Loucy (cell line): ENCODE data around the gene MFN2.
"Not testable (repeated sequence)": the region's sequence is repeated elsewhere in the genome, so short reads cannot be mapped to it uniquely, and the experiment has no call there.

ENCODE experiments used
- H2AFZ ChIP-seq: fragments of 200-600 bp; sonication (generic); 2 replicates; pipeline ENCODE4 v1.6.0; 2016; ENCODE audit warnings: antibody characterized with exemption, mild to moderate bottlenecking, low read length, moderate library complexity
- H3F3A ChIP-seq: fragments of 200-600 bp; 2 replicates; pipeline ENCODE4 v1.6.0; 2016; ENCODE audit warnings: antibody characterized with exemption, low read depth, mild to moderate bottlenecking
- H3K27me3 ChIP-seq: fragments of 200-600 bp; sonication (generic); 2 replicates; pipeline ENCODE4 v1.6.1; 2014; ENCODE audit warnings: low read length, mild to moderate bottlenecking; ENCODE audit not compliant: insufficient read depth, poor library complexity, severe bottlenecking
- H3K36me3 ChIP-seq: fragments of 200-600 bp; sonication (generic); 2 replicates; pipeline ENCODE4 v1.6.1; 2016; ENCODE audit warnings: low read length; ENCODE audit not compliant: insufficient read depth
- H3K4me1 ChIP-seq: fragments of 200-600 bp; sonication (generic); 2 replicates; pipeline ENCODE4 v1.5.1; 2014; ENCODE audit warnings: low read length, mild to moderate bottlenecking; ENCODE audit not compliant: insufficient read depth, poor library complexity, severe bottlenecking
- H3K4me2 ChIP-seq: fragments of 200-600 bp; sonication (generic); 2 replicates; pipeline ENCODE4 v1.6.0; 2014; ENCODE audit warnings: antibody characterized with exemption, low read length, low read depth, mild to moderate bottlenecking; ENCODE audit not compliant: poor library complexity, severe bottlenecking
- H3K4me3 ChIP-seq: fragments of 200-600 bp; sonication (generic); 2 replicates; pipeline ENCODE4 v1.5.1; 2014; ENCODE audit warnings: low read length, mild to moderate bottlenecking, mixed read lengths; ENCODE audit not compliant: poor library complexity, severe bottlenecking
- H3K79me2 ChIP-seq: fragments of 200-600 bp; sonication (generic); 2 replicates; pipeline ENCODE4 v1.6.1; 2014; ENCODE audit warnings: low read length; ENCODE audit not compliant: insufficient read depth
- H3K9ac ChIP-seq: fragments of 200-600 bp; sonication (generic); 2 replicates; pipeline ENCODE4 v1.6.0; 2014; ENCODE audit warnings: mild to moderate bottlenecking, low read depth, low read length, moderate library complexity; ENCODE audit not compliant: poor library complexity, severe bottlenecking
- H3K9me2 ChIP-seq: fragments of 200-600 bp; sonication (generic); replicated peaks from 2 replicates; pipeline ENCODE4 v1.6.1; 2016; ENCODE audit warnings: low read depth, low read length, mixed read lengths
- H3K9me3 ChIP-seq: fragments of 200-600 bp; sonication (generic); 2 replicates; pipeline ENCODE4 v1.6.1; 2014; ENCODE audit warnings: mild to moderate bottlenecking, antibody characterized with exemption, low read length, low read depth; ENCODE audit not compliant: insufficient read depth
- H4K20me1 ChIP-seq: fragments of 200-600 bp; sonication (generic); 2 replicates; pipeline ENCODE4 v1.6.0; 2014; ENCODE audit warnings: antibody characterized with exemption, low read length, mild to moderate bottlenecking; ENCODE audit not compliant: insufficient read depth, poor library complexity, severe bottlenecking
- CTCF ChIP-seq: fragments of 200-600 bp; sonication (generic); conservative IDR thresholded peaks from 2 replicates; pipeline ENCODE4 v1.5.1; 2014; ENCODE audit warnings: mild to moderate bottlenecking, antibody characterized with exemption, low read length
- EZH2phosphoT487 ChIP-seq: fragments of 200-600 bp; IDR thresholded peaks from 2 replicates; pipeline ENCODE4 v1.6.1; 2018; ENCODE audit warnings: antibody characterized with exemption, mild to moderate bottlenecking, moderate library complexity, borderline replicate concordance

Gene MFN2

GRCh38 chr1:12032161-12032621 is 51.9 kb downstream of the MFN2 start:
- Histone ChIP-seq H3K4me1 (no peaks in the 10 kb centered on the region), H3K9me2 (no peaks in the 10 kb centered on the region), H2AFZ (no peak overlapping the region), H3F3A (no peaks in the 10 kb centered on the region), H3K79me2 (no peaks in the 10 kb centered on the region), H3K4me3 (no peak overlapping the region), H3K9ac (no peak overlapping the region), H4K20me1 (no peaks in the 10 kb centered on the region), H3K36me3 (no peaks in the 10 kb centered on the region), H3K4me2 (no peak overlapping the region), H3K27me3 (no peaks in the 10 kb centered on the region), H3K9me3 (no peaks in the 10 kb centered on the region)
- TF ChIP-seq CTCF = no peak
- TF ChIP-seq EZH2phosphoT487 = no peak

GRCh38 chr1:12033441-12033840 is 53.2 kb downstream of the MFN2 start:
- not testable (repeated sequence) for H3K4me1 ChIP-seq, H3K36me3 ChIP-seq, H3K9ac ChIP-seq, H4K20me1 ChIP-seq, H3K27me3 ChIP-seq, H3K9me3 ChIP-seq, H3K4me2 ChIP-seq, H3K4me3 ChIP-seq, H3F3A ChIP-seq, H3K9me2 ChIP-seq, H3K79me2 ChIP-seq, H2AFZ ChIP-seq

GRCh38 chr1:12034381-12034801 is 54.1 kb downstream of the MFN2 start:
- Histone ChIP-seq H3K9ac (no peak overlapping the region), H3K9me2 (no peaks in the 10 kb centered on the region), H3K4me1 (no peaks in the 10 kb centered on the region), H3K27me3 (no peaks in the 10 kb centered on the region), H3K4me2 (no peak overlapping the region), H3K4me3 (no peak overlapping the region), H3K9me3 (no peaks in the 10 kb centered on the region), H3F3A (no peaks in the 10 kb centered on the region), H2AFZ (no peak overlapping the region), H3K79me2 (no peaks in the 10 kb centered on the region), H4K20me1 (no peaks in the 10 kb centered on the region), H3K36me3 (no peaks in the 10 kb centered on the region)
- TF ChIP-seq CTCF = no peak
- no peak for TF ChIP-seq EZH2phosphoT487

GRCh38 chr1:12035312-12035711 is 55.1 kb downstream of the MFN2 start:
- no peak overlapping the region for H3K9ac ChIP-seq
- no peaks in the 10 kb centered on the region for H3K9me2 ChIP-seq
- H3K4me1 ChIP-seq = no peaks in the 10 kb centered on the region
- no peak overlapping the region for H3K4me2 ChIP-seq
- TF ChIP-seq CTCF (no peak), EZH2phosphoT487 (no peak)
- H4K20me1 ChIP-seq = no peaks in the 10 kb centered on the region
- no peak overlapping the region for H3K4me3 ChIP-seq
- no peaks in the 10 kb centered on the region for H3K36me3 ChIP-seq
- no peaks in the 10 kb centered on the region for H3K9me3 ChIP-seq
- H3F3A ChIP-seq = no peaks in the 10 kb centered on the region
- H2AFZ ChIP-seq = no peak overlapping the region
- no peaks in the 10 kb centered on the region for H3K27me3 ChIP-seq
- no peaks in the 10 kb centered on the region for H3K79me2 ChIP-seq
